ENCODE data around the gene BATF2.

DNA sequence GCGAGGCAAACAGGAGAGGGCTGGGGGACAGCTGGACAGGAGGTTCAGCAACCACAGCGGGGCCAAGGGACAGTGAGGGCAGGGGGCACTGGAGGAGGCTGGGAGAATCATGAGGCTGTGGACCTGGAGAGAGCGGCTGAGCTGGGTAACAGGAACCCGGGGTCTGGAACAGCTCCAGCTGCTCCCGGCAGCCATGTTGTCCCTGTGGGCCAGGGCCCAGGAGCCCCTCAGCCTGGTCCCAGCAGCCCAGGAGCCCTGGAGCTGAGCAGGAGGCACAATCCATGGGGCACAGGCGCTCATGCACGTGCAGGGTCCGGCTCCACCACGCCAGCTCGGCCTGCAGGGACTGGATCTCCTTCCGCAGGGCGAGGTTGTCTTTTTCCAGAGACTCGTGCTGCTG, 7.4 kb downstream of the BATF2 start:
- no peak for TF ChIP-seq CTCF (IDR thresholded peaks at IDR 0.05; ENCODE audit: low read depth, low read length, missing input control)
- no peak for TF ChIP-seq EGR1 (IDR thresholded peaks at IDR 0.05; ENCODE audit: low read depth in 2 of 2)
- no peak for TF ChIP-seq REST (IDR thresholded peaks at IDR 0.05)
- TF ChIP-seq JUND (IDR thresholded peaks at IDR 0.05) = no peak
- no peak for TF ChIP-seq YY1 (IDR thresholded peaks at IDR 0.05)
- no peak for TF ChIP-seq ZBTB33 (IDR thresholded peaks at IDR 0.05)
- no peak for TF ChIP-seq MAX (IDR thresholded peaks at IDR 0.05)
- no peak for TF ChIP-seq RAD21 (IDR thresholded peaks at IDR 0.05)
- TF ChIP-seq TAF1 (conservative IDR thresholded peaks at IDR 0.05) = no peak
- TF ChIP-seq, protein P1, sequence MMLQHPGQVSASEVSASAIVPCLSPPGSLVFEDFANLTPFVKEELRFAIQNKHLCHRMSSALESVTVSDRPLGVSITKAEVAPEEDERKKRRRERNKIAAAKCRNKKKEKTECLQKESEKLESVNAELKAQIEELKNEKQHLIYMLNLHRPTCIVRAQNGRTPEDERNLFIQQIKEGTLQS (IDR thresholded peaks at IDR 0.05) = no peak
- no peak for TF ChIP-seq GABPA (IDR thresholded peaks at IDR 0.05 in 1 of 2, conservative IDR thresholded peaks at IDR 0.05 in 1 of 2)
- no peak for TF ChIP-seq SP1 (IDR thresholded peaks at IDR 0.05)
- no peak for TF ChIP-seq FOXA2 (IDR thresholded peaks at IDR 0.05)

All from liver (tissue), 3 donors.